Embryonic facial prominence (tissue), 1 donor: ENCODE data around the gene LRP3.
"Not testable (repeated sequence)": the region's sequence is repeated elsewhere in the genome, so short reads cannot be mapped to it uniquely, and the experiment has no call there.

Source experiments
- DNase-seq: peaks from one replicate; pipeline ENCODE4 v3.0.0-alpha.2; 2016; ENCODE audit errors: extremely low spot score

LRP3 gene

DNA sequence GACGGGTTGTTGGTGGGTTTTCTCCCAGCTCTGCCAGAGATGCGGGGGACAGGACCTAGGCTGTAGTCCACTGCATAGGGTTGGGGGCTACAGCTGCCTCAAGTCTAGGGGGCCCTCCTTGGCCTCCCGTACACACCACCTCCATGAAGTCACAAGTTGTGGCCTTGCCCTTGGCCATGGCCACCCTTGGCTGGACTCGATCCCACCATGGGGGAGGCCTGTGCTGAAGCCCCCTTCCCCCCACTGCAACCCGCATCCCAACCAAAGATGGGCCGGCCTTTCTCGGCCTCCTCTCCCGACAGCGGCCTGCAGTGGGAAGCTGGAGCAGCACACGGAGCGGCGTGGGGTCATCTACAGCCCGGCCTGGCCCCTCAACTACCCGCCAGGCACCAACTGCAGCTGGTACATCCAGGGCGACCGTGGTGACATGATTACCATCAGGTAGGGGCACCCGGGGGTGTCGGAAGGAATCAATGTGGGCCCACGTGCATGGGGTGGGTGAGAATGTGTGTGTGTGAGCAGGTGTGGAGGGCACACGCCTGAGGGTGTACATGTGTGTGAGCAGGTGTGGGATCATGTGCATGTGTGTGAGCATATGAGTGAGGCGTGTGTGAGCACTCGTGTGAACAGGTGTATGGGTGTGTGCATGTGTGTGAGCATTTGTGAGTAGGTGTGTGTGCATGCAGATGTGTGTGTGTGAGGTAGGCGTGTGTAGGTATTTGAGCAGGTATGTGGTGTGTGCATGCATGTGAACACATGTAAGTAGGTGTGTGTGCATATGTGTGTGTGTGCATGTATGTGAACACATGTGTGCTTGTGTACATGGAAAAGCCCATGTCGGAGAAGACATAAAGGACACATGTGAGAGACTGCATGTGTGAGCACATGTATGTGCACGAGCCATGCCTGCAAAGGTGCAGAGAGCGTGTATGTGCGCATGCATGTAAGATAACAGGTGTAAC lies 8.7 kb downstream of the LRP3 start:
- no peak for DNase-seq

DNA sequence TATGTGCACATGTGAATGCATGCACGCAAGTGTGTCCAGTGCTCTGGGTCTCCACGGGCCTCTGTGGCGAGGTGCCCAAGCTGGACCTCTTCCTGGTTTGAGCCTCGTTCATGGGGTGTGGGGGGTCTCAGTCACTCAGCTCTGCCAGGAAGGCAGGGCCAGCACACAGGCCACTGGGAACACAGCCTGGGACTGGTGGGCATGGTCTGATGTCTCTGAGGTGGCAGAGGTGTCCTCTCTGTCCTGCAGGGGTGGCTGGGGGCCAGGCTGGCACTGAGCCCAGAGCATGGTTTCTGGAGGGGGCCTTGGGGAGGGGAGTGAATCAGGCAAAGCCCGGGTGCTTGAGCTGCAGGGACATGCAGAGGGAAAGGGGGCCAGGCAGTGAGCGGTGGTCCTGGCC lies 9.4 kb downstream of the LRP3 start:
- DNase-seq, result no peak

DNA sequence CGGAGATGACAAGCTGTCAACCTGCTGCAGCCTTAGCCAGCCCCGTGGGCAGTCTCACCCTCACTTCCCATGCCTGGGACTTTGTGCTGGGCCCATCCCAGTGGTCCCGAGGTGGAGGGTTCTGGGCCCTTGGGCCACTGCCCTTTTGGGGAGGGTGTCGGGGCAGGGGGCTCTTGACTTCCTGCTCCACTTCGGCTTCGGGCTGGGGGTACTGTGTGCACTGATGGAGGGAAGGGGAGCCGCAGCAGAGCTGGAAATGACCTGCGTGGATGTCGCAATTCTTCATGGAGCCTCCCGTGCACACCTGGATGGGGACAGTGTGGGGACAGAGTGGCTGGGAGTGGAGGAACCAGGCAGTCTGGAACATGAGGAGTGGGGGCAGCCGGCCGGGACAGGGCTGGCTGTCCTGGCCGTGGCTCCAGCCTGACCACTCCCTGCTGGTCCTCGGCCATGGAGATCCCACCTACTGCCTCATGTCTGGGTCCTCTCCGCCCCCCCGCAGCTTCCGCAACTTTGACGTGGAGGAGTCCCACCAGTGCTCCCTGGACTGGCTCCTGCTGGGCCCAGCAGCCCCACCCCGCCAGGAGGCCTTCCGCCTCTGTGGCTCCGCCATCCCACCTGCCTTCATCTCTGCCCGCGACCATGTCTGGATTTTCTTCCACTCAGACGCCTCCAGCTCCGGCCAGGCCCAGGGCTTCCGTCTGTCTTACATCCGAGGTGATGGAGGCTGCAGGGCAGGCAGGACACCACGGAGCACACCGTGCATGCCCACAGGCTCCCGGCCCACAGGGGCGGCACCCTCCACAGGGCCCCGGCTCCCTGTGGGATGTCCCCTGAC lies 10.2 kb downstream of the LRP3 start:
- DNase-seq, result no peak

DNA sequence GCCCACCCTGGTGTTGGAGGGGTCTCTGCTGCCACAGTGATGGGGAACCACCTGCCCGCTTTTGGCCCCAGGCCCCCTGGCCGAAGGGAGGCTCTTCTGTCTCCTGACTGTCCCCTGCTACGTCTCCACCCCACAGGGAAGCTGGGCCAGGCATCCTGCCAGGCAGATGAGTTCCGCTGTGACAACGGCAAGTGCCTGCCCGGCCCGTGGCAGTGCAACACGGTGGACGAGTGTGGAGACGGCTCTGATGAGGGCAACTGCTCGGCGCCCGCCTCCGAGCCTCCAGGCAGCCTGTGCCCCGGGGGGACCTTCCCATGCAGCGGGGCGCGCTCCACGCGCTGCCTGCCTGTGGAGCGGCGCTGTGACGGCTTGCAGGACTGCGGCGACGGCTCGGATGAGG lies 11.0 kb downstream of the LRP3 start:
- no peak for DNase-seq

DNA sequence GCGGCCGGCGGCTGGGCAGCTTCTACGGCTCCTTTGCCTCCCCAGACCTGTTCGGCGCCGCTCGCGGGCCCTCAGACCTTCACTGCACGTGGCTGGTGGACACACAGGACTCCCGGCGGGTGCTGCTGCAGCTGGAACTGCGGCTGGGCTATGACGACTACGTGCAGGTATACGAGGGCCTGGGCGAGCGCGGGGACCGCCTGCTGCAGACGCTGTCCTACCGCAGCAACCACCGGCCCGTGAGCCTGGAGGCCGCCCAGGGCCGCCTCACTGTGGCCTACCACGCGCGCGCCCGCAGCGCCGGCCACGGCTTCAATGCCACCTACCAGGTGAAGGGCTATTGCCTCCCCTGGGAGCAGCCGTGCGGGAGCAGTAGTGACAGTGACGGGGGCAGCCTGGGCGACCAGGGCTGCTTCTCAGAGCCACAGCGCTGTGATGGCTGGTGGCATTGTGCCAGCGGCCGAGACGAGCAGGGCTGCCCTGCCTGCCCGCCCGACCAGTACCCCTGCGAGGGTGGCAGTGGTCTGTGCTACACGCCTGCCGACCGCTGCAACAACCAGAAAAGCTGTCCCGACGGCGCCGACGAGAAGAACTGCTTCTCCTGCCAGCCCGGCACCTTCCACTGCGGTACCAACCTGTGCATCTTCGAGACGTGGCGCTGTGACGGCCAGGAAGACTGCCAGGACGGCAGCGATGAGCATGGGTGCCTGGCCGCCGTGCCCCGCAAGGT lies 11.6 kb downstream of the LRP3 start:
- no peak for DNase-seq

DNA sequence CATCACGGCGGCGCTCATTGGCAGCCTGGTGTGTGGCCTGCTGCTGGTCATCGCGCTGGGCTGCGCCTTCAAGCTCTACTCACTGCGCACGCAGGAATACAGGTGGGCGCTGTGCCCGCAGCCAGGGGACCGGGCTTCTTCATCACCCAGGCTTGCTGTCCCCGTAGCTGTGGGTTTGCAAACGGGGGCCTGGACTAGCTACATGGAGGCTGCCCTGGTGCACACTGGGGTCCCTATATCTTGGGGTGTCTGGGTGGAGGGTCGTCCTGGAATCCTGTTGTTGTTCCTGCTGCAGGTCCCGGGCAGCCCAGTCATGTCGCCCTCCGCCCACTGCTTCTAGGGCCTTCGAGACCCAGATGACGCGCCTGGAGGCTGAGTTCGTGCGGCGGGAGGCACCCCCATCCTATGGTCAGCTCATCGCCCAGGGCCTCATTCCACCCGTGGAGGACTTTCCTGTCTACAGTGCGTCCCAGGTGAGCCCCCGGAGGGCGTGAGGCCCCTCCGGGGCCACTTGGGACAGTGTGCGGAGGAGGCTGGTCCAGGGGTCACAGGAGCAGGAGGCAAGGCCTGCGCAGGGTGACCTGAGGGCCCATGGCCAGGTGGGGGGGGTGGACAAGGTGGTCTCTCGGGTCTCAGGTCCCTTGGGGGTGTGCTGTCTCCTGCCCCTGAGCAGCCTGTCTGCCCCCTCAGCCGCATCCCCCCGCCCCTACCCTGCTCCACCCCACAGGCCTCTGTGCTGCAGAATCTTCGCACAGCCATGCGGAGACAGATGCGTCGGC lies 12.3 kb downstream of the LRP3 start:
- no peak for DNase-seq

DNA sequence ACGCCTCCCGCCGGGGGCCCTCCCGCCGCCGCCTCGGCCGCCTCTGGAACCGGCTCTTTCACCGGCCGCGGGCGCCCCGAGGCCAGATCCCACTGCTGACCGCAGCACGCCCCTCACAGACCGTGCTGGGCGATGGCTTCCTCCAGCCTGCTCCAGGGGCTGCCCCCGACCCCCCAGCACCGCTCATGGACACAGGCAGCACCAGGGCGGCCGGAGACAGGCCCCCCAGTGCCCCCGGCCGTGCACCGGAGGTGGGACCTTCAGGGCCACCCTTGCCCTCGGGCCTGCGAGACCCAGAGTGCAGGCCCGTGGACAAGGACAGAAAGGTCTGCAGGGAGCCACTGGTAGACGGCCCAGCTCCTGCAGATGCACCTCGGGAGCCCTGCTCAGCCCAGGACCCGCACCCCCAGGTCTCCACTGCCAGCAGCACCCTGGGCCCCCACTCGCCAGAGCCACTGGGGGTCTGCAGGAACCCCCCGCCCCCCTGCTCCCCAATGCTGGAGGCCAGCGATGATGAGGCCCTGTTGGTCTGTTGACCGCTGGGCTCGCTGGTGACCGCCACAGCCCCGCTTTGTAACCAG lies 13.0 kb downstream of the LRP3 start:
- no peak for DNase-seq

DNA sequence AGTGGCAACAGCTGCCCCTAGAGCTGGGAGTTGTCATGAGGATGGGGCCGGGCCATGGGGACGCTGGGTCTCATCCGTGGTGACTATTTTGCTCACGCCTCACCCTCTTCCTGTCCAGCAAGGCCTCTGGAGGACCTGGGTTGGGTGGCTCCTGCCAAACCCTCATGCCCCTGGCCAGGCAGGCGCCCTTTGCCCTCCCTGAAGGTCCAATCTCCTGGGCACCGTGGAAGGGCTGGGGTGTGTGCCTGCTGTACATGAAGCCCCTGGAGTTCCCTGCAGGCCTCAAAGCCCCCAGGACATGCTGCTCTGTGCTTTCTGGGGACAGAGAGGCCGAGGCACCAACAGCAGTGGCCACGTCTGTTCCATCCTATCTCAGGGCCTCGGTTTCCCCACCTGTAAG lies 13.8 kb downstream of the LRP3 start:
- DNase-seq, result no peak

DNA sequence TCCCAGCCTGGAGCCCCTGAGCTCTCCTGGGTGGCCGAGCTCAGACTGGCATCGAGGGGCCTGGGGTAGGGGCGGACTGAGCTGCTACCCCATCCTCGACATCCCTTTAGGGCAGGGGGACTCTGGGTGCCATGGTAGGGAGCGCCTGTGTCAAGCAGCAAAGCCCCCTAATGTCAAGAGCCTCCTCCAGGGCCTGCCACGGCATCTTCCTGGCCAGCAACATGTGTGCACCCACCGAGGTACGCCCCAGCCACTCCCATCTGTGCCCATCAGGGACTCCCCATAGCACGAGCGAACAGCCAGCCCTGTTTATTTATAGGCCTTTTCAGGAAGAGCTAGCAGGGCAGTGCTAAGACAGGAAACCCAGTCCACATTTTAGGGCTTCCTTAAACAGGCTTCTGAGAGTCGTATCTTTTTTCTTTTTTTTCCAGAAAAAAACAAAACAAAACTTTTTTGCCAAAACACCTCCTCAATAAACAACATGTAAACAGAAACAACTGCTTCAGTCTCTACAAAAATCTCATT lies 14.3 kb downstream of the LRP3 start:
- no peak for DNase-seq

DNA sequence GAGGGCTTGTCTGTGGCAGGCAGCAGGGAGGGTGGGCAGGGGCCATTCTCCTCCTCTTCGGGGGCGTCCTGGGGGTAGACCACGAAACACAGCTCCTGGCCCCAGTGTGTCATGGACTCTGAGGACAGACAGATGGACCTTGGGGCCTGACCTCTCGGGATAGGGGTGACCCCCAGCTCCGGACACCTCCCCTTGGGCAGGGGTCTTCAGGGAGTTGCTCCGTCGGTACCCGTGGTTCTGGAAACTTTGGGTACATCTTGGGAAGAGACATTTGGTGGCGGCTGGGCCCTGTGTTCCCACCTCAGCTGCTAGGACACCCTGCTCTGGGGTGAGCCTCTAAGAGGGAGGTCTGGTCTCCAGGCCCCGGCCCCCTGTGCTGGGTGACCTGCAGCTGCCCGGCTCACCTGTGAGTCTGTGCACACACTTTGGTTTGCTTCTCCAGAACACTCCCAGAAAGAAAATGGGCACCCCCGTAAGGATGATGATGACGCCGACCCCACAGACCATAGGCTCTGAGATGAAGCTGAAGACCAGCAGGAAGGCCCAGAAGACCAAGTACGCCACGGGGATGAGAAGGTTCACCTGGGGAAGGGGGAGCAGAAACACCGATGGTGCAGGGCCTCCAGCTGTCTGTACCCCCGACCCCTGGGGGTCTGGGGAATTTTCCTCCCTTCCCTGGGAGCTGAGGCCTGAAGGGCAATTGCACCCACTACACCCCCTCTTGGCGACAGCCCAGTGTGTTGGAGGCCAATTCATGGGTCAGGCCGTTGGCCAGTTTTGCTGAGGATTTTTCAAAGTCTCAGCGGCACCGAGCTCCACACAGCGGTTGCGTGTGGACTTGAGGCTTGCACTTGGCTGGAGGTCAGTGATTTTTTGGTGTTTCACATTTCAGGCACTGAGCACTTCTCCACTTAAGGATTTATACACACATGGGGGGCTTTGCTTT lies 15.0 kb downstream of the LRP3 start:
- no peak for DNase-seq

DNA sequence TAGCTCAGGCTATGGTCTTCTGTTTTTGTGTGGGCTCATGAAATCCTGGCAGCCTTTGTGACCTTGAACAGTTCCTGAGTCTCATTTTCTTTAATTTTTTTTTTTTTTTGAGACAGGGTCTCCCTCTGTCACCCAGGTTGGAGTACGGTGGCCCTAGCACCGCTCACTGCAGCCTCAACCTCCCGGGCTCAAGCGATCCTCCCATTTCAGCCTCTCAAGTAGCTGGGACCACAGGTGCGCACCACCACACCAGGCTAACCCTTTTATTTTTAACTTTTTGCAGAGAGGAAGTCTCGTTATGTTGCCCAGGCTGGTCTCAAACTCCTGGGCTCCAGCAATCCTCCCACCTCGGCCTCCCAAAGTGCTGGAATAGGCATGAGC lies 15.7 kb downstream of the LRP3 start:
- not testable (repeated sequence) for DNase-seq

DNA sequence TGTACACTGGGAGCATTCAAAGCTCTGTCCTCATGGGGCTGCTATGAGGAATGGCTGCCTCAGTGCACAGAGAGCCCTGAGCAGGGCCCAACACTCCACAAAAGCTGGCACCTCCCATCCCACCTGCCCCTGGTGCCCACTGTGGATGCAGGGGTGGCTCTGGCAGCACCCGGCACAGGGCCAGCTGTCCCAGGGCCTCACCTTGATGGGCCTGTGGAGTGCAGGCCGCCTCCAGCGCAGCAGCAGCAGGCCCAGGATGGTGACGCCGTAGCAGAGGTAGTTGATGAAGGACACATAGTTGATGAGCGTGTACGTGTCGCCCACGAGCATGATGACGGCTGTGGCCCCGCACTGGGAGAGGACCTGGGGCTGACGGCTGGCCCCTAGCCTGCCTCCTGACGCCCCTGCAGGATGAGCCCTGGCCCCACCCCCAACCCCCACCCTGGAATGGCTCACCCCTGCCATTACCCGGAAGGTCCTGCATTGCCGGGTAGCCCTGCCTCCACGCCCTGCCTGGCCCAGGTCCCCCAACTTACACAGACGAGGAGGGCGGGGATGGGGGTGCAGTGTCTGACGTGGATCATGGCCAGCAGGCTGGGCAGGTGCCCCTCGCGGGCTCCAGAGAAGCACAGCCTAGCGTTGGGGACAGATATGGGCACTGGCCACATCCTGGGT lies 16.3 kb downstream of the LRP3 start:
- no peak for DNase-seq

DNA sequence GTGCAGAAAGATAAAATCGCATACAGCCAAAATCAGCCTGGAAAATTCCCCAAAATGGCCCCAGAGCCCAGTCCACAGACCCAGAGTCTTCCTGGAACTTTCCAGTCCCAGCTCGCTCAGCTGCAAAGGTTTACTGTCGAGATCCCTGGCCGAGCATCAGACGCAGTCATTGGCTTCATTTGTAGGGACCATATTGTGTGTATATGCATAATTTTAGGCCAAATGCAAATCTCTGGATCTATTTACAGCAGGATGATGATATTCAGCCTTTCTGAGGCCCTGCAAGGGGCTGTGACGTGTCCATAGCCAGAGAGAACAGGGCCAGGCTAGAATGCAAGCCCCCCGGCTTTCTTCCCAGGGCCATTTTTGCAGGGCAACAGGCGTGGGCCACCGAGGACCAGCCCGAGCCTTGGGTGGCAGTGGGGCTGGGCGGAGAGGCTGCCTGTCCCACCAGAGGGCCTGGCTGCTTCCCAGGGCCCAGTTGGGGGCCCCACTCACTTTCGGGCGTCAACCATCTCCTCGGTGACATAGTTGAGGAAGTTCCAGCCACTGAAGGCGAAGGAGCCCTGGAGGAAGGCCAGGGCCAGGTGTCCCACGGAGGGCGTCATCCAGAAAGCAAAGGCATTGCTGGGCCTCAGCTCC lies 17.8 kb downstream of the LRP3 start:
- no peak for DNase-seq

DNA sequence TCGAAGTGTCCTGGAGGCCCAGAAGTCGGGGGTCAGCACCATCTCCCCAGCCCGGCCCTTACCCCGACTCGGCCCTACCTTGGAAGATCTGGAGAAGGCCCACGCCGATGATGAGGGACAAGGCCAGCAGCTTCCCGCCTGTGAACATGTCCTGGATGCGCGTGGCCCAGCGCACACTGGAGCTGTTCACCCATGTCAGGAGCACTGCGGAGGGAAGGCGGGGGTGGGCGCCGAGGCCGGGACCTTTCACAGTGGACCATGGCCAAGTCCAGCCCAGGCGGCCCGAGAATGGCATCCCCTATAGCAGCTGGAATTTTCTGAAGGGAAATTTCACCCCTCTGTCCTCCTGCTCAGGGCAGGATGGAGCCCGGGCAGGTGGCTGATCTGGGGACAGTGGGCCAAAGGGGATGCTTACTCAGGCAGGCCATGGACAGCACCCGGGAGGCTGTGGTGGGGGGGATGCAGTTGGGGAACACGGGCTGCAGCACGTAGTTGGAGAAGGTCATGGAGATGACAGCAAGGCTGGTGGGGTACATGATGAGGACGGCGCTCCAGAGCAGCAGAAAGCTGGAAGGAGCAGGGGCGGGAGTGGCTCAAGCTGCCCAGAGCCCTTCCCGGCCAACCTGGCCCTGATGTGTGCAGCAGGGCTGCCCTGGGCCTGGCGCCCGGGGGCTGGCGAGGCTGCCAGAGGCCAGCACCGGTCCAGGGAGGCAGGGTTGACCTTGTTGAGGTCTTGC lies 18.5 kb downstream of the LRP3 start:
- DNase-seq, result no peak

DNA sequence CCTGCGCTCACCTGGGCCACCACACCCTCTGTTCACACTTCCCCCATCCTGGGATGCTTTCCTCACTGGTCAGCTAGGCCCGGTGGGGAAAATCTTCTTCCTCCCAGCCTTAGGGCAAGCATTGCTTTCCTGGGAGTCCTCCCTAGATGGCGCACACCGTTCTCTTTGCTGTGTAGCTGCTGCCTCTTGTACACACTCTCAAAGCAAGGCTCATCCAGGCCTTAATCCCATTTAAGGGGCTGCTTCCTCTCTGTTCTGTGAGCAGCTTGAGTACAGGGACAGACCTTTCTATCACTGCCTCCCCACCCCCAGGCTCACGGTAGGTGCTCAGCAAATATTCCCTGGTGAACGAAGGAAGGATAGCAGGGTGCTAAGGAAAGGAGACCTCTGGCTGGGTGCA lies 20.5 kb downstream of the LRP3 start:
- no peak for DNase-seq

DNA sequence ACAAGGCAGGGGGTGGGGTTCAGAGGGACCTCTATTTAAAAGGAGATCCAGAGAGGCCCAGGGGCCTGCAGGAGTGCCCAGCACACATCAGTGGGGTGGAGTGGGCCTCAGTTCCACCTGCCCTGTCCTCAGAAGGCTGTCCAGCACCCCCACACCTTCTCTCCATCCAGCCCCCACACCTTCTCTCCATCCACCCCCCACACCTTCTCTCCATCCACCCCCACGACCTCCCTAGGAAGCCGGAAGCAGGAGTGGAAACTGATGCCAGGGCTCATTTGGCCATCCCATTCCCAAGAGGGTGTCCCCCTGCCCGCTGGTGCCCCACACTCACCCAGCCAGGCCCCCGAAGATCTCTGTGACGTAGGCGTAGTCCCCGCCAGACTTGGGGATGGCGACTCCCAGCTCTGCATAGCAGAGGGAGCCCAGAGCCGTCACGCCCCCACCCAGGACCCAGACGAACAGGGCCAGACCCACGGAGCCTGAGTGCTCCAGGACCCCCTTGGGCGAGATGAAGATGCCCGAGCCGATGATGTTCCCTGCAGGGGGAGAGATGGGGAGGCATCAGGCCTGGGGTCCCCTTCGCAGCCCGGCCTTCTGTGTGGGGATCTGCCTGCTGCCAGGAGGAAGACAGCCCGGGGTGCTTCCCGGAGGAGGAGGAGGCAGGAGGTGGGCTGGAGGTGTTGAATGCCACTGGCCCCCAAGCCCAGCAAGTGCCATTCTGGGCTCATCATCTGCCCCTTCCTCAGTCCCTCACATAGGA lies 21.5 kb downstream of the LRP3 start:
- DNase-seq, result no peak

DNA sequence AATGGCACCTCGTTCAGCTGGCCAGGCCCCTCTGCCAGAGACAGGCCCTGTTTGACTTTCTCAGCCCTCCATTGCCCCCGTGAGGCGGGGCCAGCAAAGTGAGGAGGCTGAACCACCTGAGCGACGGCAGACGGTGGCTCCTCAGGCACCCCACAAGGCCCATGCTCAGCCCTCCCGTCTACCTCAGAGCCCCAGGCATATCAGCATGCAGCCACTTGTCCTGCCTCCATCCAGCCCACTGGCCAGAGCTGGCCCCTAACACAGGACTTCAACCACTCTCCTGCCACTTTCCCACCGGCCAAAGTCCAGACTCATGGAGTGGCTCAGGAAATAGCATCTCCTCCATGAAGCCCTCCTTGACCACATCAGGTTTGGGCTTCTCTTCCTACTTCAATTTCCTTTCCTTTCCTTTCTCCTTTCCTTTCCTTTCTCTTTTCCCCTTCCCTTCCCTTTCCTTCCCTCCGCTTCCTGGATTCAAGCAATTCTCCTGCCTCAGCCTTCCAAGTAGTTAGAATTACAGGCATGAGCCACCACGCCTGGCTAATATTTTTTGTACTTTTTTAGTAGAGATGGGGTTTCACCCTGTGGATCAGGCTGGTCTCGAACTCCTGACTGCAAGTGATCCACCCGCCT lies 22.2 kb downstream of the LRP3 start:
- no peak for DNase-seq
